ENCODE data around the gene UGT2B10. TPM values are rescaled to one million over a fixed set of nuclear protein-coding genes. Genes with fewer than 3 reads are reported as not detected.

Gene UGT2B10
- total and polyA plus RNA-seq, 9 of the 15 experiments (the other 6 are each of a cell fraction or from before 2014, with no cell fraction given) = 0.18 TPM; not detected in 8

DNA sequence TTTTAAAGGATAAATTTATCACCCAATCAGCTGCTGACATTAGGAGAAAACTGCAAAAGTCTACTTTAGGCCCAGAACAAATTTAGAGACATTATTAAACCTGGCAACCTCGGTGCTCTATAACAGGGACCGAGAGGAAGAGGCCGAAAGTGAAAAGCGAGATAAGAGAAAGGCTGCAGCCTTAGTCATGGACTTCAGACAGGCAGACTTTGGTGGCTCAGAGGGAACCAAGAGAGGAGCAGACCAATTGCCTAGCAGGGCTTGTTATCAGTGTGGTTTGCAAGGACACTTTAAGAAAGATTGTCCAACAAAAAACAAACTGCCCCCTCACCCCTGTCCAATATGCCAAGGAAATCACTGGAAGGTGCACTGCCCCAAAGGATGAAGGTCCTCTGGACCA is 12.8 kb upstream of the UGT2B10 start:
- no TSS peak for BruUV-seq (replicated peaks)
- intact Hi-C loops (cut with micrococcal nuclease) (no loop called here), in situ Hi-C loops (cut with MboI) (no loop called here)
- Histone ChIP-seq H3K4me2 (ENCODE audit: insufficient read depth, low read length) (no peak overlapping the region), H3K79me2 (ENCODE audit: control insufficient read depth, insufficient read depth, low read length) (no peaks in the 10 kb centered on the region), H3K4me1 (replicated peaks in 1 of 2; ENCODE audit: control insufficient read depth in 2 of 2, insufficient read depth in 2 of 2, low read length in 2 of 2) (peaks cover 0 to 2% of the 10 kb centered on the region in 2 experiments; a peak in 2 of 5 replicates), H3K27me3 (ENCODE audit: control insufficient read depth in 2 of 2, insufficient read depth in 2 of 2, low read length in 2 of 2) (no peaks in the 10 kb centered on the region), H3K9me1 (ENCODE audit: control insufficient read depth, insufficient read depth, low read length) (no peaks in the 10 kb centered on the region), H3K4me3 (no peak overlapping the region), H3K27ac (ENCODE audit: extremely low read depth, low read depth, low read length) (no peak overlapping the region), H2AFZ (ENCODE audit: low read depth, low read length) (peak overlapping the region; percentile 23; the same call in 1 of the 2 replicates), H3K9ac (ENCODE audit: insufficient read depth in 1 of 2, low read depth in 2 of 2, low read length in 2 of 2) (no peak overlapping the region), H3K9me3 (replicated peaks; ENCODE audit: control insufficient read depth, insufficient read depth, low read depth, low read length) (no peaks in the 10 kb centered on the region), H3K36me3 (ENCODE audit: control insufficient read depth, insufficient read depth, low read length) (no peaks in the 10 kb centered on the region), H4K20me1 (replicated peaks; ENCODE audit: control insufficient read depth, insufficient read depth, low read length) (no peaks in the 10 kb centered on the region)
- DNase-seq (ENCODE audit: extremely low read depth in 1 of 4, low spot score in 3 of 4) (peak in 2 of 4 experiments; percentile 5 to 29), ATAC-seq (no peak), FAIRE-seq (peak; percentile 56)
- WGBS (ENCODE audit: insufficient coverage, low coverage, missing lambda C conversion rate) = 3% methylated on average over 4 of the region's 4 CpGs
- ChIA-PET POLR2A (interaction anchor here (0.7 kb wide), 1 partner anchor 129 kb away, joined by 3 read pairs; no protein-coding TSS in a partner anchor), CTCF (ENCODE audit: low intra/inter-chr PET ratio) (no interaction called here)
- TF ChIP-seq, protein P1, sequence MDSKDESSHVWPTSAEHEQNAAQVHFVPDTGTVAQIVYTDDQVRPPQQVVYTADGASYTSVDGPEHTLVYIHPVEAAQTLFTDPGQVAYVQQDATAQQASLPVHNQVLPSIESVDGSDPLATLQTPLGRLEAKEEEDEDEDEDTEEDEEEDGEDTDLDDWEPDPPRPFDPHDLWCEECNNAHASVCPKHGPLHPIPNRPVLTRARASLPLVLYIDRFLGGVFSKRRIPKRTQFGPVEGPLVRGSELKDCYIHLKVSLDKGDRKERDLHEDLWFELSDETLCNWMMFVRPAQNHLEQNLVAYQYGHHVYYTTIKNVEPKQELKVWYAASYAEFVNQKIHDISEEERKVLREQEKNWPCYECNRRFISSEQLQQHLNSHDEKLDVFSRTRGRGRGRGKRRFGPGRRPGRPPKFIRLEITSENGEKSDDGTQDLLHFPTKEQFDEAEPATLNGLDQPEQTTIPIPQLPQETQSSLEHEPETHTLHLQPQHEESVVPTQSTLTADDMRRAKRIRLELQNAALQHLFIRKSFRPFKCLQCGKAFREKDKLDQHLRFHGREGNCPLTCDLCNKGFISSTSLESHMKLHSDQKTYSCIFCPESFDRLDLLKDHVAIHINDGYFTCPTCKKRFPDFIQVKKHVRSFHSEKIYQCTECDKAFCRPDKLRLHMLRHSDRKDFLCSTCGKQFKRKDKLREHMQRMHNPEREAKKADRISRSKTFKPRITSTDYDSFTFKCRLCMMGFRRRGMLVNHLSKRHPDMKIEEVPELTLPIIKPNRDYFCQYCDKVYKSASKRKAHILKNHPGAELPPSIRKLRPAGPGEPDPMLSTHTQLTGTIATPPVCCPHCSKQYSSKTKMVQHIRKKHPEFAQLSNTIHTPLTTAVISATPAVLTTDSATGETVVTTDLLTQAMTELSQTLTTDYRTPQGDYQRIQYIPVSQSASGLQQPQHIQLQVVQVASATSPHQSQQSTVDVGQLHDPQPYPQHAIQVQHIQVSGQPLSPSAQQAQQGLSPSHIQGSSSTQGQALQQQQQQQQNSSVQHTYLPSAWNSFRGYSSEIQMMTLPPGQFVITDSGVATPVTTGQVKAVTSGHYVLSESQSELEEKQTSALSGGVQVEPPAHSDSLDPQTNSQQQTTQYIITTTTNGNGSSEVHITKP (IDR thresholded peaks at IDR 0.05; ENCODE audit: partially characterized antibody) = peak; percentile 12
- no peak for TF ChIP-seq ZBTB17 (CRISPR knock-in tag; IDR thresholded peaks at IDR 0.05)
